Hepatocyte (in vitro differentiated cells): ENCODE data around the gene RFT1. TPM values are rescaled to one million over a fixed set of nuclear protein-coding genes. Genes with fewer than 3 reads are reported as not detected.
A peak's percentile ranks its signal among the peaks of the same experiment; 100 is the strongest.

Experiments
- DNase-seq: peaks from one replicate; pipeline ENCODE4 v3.0.0-alpha.2; 2016; ENCODE audit warnings: low spot score
- H2AFZ ChIP-seq: fragments of 200-600 bp; sonication (generic); 2 replicates; pipeline ENCODE4 v1.6.0; 2016; ENCODE audit warnings: antibody characterized with exemption, mild to moderate bottlenecking
- H3K27ac ChIP-seq: fragments of 200-600 bp; sonication (generic); 2 replicates; pipeline ENCODE4 v1.5.1; 2016; ENCODE audit warnings: mild to moderate bottlenecking
- H3K27me3 ChIP-seq: fragments of 200-600 bp; sonication (generic); 2 replicates; pipeline ENCODE4 v1.6.1; 2016
- H3K36me3 ChIP-seq: fragments of 200-600 bp; sonication (generic); replicated peaks from 2 replicates; pipeline ENCODE4 v1.5.1; 2016; ENCODE audit warnings: low read depth; ENCODE audit not compliant: insufficient read depth
- H3K4me1 ChIP-seq: fragments of 200-600 bp; sonication (generic); 2 replicates; pipeline ENCODE4 v1.5.1; 2016; ENCODE audit warnings: mild to moderate bottlenecking, moderate library complexity; ENCODE audit not compliant: insufficient read depth
- H3K4me2 ChIP-seq: fragments of 200-600 bp; sonication (generic); 2 replicates; pipeline ENCODE4 v1.6.0; 2016
- H3K4me3 ChIP-seq: fragments of 200-600 bp; sonication (generic); 2 replicates; pipeline ENCODE4 v1.5.1; 2016; ENCODE audit warnings: mild to moderate bottlenecking
- H3K79me2 ChIP-seq: fragments of 200-600 bp; sonication (generic); 2 replicates; pipeline ENCODE4 v1.6.0; 2017; ENCODE audit warnings: mild to moderate bottlenecking
- H3K9me2 ChIP-seq: fragments of 200-600 bp; sonication (generic); replicated peaks from 2 replicates; pipeline ENCODE4 v1.6.0; 2017; ENCODE audit warnings: mild to moderate bottlenecking; ENCODE audit not compliant: insufficient read depth
- H3K9me3 ChIP-seq: fragments of 200-600 bp; sonication (generic); 2 replicates; pipeline ENCODE4 v1.5.1; 2016; ENCODE audit warnings: low read depth, mild to moderate bottlenecking
- H4K20me1 ChIP-seq: fragments of 200-600 bp; sonication (generic); 2 replicates; pipeline ENCODE4 v1.6.0; 2016; ENCODE audit warnings: mild to moderate bottlenecking; ENCODE audit not compliant: insufficient read depth, poor library complexity, severe bottlenecking
- CTCF ChIP-seq: fragments of 200-600 bp; sonication (generic); IDR thresholded peaks from 2 replicates; pipeline ENCODE4 v1.5.1; 2016; ENCODE audit warnings: antibody characterized with exemption, mild to moderate bottlenecking; ENCODE audit not compliant: poor library complexity
- EZH2 ChIP-seq: fragments of 200-600 bp; sonication (generic); IDR thresholded peaks from 2 replicates; pipeline ENCODE4 v1.6.1; 2016; ENCODE audit warnings: antibody characterized with exemption, mild to moderate bottlenecking, borderline replicate concordance
- EZH2phosphoT487 ChIP-seq: fragments of 200-600 bp; sonication (generic); IDR thresholded peaks from one replicate; pipeline ENCODE4 v1.6.1; 2018; ENCODE audit warnings: antibody characterized with exemption, mild to moderate bottlenecking, low read depth, moderate library complexity; ENCODE audit not compliant: unreplicated experiment, severe bottlenecking
- WGBS: methylation state at CpG from one replicate; pipeline ENCODE4 v1.1.6; 2016; ENCODE audit warnings: low lambda C conversion rate; ENCODE audit errors: missing lambda C conversion rate; 5-methylcytosine and 5-hydroxymethylcytosine counted together
- polyA plus RNA-seq: library from polyadenylated mRNA; unstranded; fragments of >200 nt; fragmentation: Nextera tagmentation; extraction: Ambion mirVana; gene quantifications from 2 replicates; pipeline ENCODE4 v1.2.1, GENCODE V29; 2016
- total RNA-seq: library from RNA; depleted of rRNA; stranded (reverse); fragments of >200 nt; gene quantifications from 2 replicates; pipeline ENCODE4 v1.2.3, GENCODE V29; 2014

RFT1 gene
- total and polyA plus RNA-seq, 2 experiments from 2014 or later = 15.9 to 32.0 TPM

GRCh38 chr3:53116956-53117355, 13.3 kb downstream of the RFT1 start:
- no peak for TF ChIP-seq EZH2phosphoT487
- no peak for TF ChIP-seq CTCF
- no peak for TF ChIP-seq EZH2
- Histone ChIP-seq H3K36me3 (no peaks in the 10 kb centered on the region), H3K27ac (no peak overlapping the region), H3K79me2 (no peaks in the 10 kb centered on the region), H3K27me3 (no peaks in the 10 kb centered on the region), H3K4me1 (no peaks in the 10 kb centered on the region), H4K20me1 (no peaks in the 10 kb centered on the region), H3K9me3 (no peaks in the 10 kb centered on the region), H3K9me2 (no peaks in the 10 kb centered on the region), H3K4me3 (no peak overlapping the region), H3K4me2 (no peak overlapping the region), H2AFZ (no peak overlapping the region)
- no peak for DNase-seq
- 100% methylated on average over 1 of the region's 1 CpG for WGBS

- no peaks in the 10 kb centered on the region for H3K36me3 ChIP-seq
- H3K4me3 ChIP-seq = no peak overlapping the region
- no peak overlapping the region for H3K4me2 ChIP-seq
- no peaks in the 10 kb centered on the region for H4K20me1 ChIP-seq
- H3K79me2 ChIP-seq = no peaks in the 10 kb centered on the region
- DNase-seq = no peak
- H3K9me2 ChIP-seq = no peaks in the 10 kb centered on the region
- no peaks in the 10 kb centered on the region for H3K27me3 ChIP-seq
- no peak overlapping the region for H3K27ac ChIP-seq
- 91% methylated on average over 5 of the region's 5 CpGs for WGBS
- H2AFZ ChIP-seq = no peak overlapping the region
- TF ChIP-seq EZH2phosphoT487 (no peak), EZH2 (no peak), CTCF (no peak)
- no peaks in the 10 kb centered on the region for H3K9me3 ChIP-seq
- H3K4me1 ChIP-seq = peaks cover under 1% of the 10 kb centered on the region
Measured at GRCh38 chr3:53114412-53115074, 15.7 kb downstream of the RFT1 start.

GRCh38 chr3:53114011-53114400, 16.2 kb downstream of the RFT1 start:
- peak; percentile 89 for DNase-seq
- H3K4me3 ChIP-seq = no peak overlapping the region
- no peaks in the 10 kb centered on the region for H3K27me3 ChIP-seq
- H3K79me2 ChIP-seq = no peaks in the 10 kb centered on the region
- H3K9me3 ChIP-seq = no peaks in the 10 kb centered on the region
- H3K9me2 ChIP-seq = no peaks in the 10 kb centered on the region
- TF ChIP-seq EZH2 (no peak), EZH2phosphoT487 (no peak), CTCF (peak; percentile 85)
- no peaks in the 10 kb centered on the region for H4K20me1 ChIP-seq
- H3K36me3 ChIP-seq = no peaks in the 10 kb centered on the region
- no peak overlapping the region for H2AFZ ChIP-seq
- H3K4me1 ChIP-seq = peaks cover 5% of the 10 kb centered on the region
- H3K4me2 ChIP-seq = no peak overlapping the region
- WGBS = 7% methylated on average over 5 of the region's 5 CpGs
- no peak overlapping the region for H3K27ac ChIP-seq
